NAMALWA (cell line): Measurements from ENCODE around the gene CD300LF.

Experiments used
- DNase-seq: peaks from one replicate; pipeline ENCODE4 v3.0.0-alpha.2; 2015; ENCODE audit warnings: low spot score

Gene CD300LF

GRCh38 chr17:74729866-74730265 lies 17.1 kb upstream of the CD300LF start:
- no peak for DNase-seq

GRCh38 chr17:74729368-74729767 lies 16.6 kb upstream of the CD300LF start:
- DNase-seq = no peak

GRCh38 chr17:74728702-74729075 lies 16.0 kb upstream of the CD300LF start:
- no peak for DNase-seq

- no peak for DNase-seq
Observed at GRCh38 chr17:74728033-74728701, 15.4 kb upstream of the CD300LF start.

GRCh38 chr17:74725111-74725510 lies 12.4 kb upstream of the CD300LF start:
- DNase-seq = no peak

GRCh38 chr17:74723891-74724290 lies 11.2 kb upstream of the CD300LF start:
- no peak for DNase-seq

GRCh38 chr17:74722782-74723181 lies 10.1 kb upstream of the CD300LF start:
- DNase-seq = no peak

- no peak for DNase-seq
Observed at GRCh38 chr17:74720506-74720905, 7.8 kb upstream of the CD300LF start.

GRCh38 chr17:74715144-74715543 lies 2.4 kb upstream of the CD300LF start:
- DNase-seq = no peak

- no peak for DNase-seq
Observed at GRCh38 chr17:74713171-74713755, 540 bp upstream of the CD300LF start.

GRCh38 chr17:74712301-74712700 lies 422 bp downstream of the CD300LF start:
- no peak for DNase-seq

GRCh38 chr17:74711058-74711824 lies 1.5 kb downstream of the CD300LF start:
- DNase-seq = no peak

GRCh38 chr17:74704544-74704943 lies 8.2 kb downstream of the CD300LF start:
- DNase-seq = no peak

GRCh38 chr17:74703311-74703710 lies 9.4 kb downstream of the CD300LF start:
- DNase-seq = no peak

- DNase-seq = no peak
Observed at GRCh38 chr17:74702116-74702871, 10.4 kb downstream of the CD300LF start.

GRCh38 chr17:74699236-74699635 lies 13.5 kb downstream of the CD300LF start:
- DNase-seq = no peak

- no peak for DNase-seq
Observed at GRCh38 chr17:74698069-74698468, 14.7 kb downstream of the CD300LF start.

- no peak for DNase-seq
Observed at GRCh38 chr17:74697515-74697914, 15.2 kb downstream of the CD300LF start.

GRCh38 chr17:74695629-74696028 lies 17.1 kb downstream of the CD300LF start:
- no peak for DNase-seq

- DNase-seq = no peak
Observed at GRCh38 chr17:74694081-74694480, 18.6 kb downstream of the CD300LF start.

- no peak for DNase-seq
Observed at GRCh38 chr17:74691151-74691550, 21.6 kb downstream of the CD300LF start.

GRCh38 chr17:74690409-74690825 lies 22.3 kb downstream of the CD300LF start:
- DNase-seq = no peak

GRCh38 chr17:74687886-74688285 lies 24.8 kb downstream of the CD300LF start:
- DNase-seq = no peak
